Iris pigment epithelial cell (primary cell): ENCODE results near the gene C9.
"Not testable (repeated sequence)": the region's sequence is repeated elsewhere in the genome, so short reads cannot be mapped to it uniquely, and the experiment has no call there.

Experiments used
- DNase-seq: peaks from one replicate; pipeline ENCODE4 v3.0.0-alpha.2; 2011; ENCODE audit warnings: low read depth

Gene C9

GRCh38 chr5:39257554-39257953, 106.7 kb downstream of the C9 start:
- DNase-seq = no peak

GRCh38 chr5:39256477-39257235, 107.6 kb downstream of the C9 start:
- peak; percentile 82 for DNase-seq

- no peak for DNase-seq
These were observed 108.9 kb downstream of the C9 start for GRCh38 chr5:39255406-39255805.

- DNase-seq = no peak
These were observed 109.6 kb downstream of the C9 start for GRCh38 chr5:39254671-39255070.

- no peak for DNase-seq
These were observed 111.1 kb downstream of the C9 start for GRCh38 chr5:39253196-39253595.

- DNase-seq = no peak
These were observed 114.6 kb downstream of the C9 start for GRCh38 chr5:39249564-39250274.

- no peak for DNase-seq
These were observed 115.2 kb downstream of the C9 start for GRCh38 chr5:39249069-39249468.

GRCh38 chr5:39240750-39241149, 123.5 kb downstream of the C9 start:
- DNase-seq = no peak

- DNase-seq = no peak
These were observed 125.8 kb downstream of the C9 start for GRCh38 chr5:39238366-39239105.

GRCh38 chr5:39236718-39237117, 127.6 kb downstream of the C9 start:
- no peak for DNase-seq

- DNase-seq = no peak
These were observed 128.6 kb downstream of the C9 start for GRCh38 chr5:39235648-39236047.

GRCh38 chr5:39234494-39234893, 129.8 kb downstream of the C9 start:
- not testable (repeated sequence) for DNase-seq
